Measurements from ENCODE around the gene UTS2. TPM values are rescaled to one million over a fixed set of nuclear protein-coding genes. Genes with fewer than 3 reads are reported as not detected.

The UTS2 gene, protein sequence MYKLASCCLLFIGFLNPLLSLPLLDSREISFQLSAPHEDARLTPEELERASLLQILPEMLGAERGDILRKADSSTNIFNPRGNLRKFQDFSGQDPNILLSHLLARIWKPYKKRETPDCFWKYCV
- polyA plus RNA-seq (2013, experiment 1 of 2), result 0.07 TPM
- 0.21 TPM for polyA plus RNA-seq (2013, experiment 2 of 2)

DNA sequence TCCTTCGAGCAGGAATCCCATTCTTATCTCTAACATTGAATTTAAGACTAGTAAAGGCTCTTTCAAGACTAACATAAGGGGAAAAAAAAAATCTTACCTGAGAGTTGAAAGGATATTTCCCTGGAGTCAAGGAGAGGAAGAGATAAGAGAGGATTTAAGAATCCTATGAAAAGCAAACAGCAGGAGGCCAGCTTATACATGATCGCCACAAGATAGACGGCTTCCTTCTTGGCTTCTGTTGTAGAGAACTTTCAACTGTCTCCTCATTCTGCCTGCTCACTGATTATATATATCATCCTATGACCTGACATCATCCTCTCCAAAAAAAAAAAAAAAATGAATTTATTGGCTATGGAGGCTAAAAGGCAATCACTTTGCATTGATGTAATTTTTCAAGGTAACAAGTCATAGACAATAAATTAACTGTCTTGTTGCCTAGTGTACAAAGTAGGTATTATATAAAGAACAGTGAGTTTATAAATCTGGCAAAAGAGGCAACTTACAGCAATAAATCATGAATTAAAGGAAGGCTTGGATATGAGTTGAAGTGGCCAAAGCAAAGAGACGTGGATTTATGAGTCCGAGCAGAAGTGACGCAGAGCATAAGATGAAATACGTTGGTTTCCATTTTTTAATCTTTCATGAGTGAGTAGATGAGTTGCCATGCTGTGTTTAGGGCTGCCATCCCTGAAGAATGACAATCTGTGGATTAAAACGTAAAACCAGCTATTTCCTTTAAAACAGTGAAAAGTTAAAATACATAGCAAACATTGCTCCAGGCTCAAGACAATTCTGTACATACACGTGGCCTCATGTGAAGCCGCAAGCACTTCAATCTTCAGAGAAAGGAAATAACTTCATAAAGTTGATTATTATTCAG lies at the start of gene UTS2:
UTS2 (minus strand) TSS at position 262 of the 880 bp plus-strand sequence; CDS start at position 200, 62 bp downstream.
- peak within 1 kb of the TSS; percentile 57 for H3K56ac ChIP-seq (ENCODE audit: low read length)
- no peak within 1 kb of the TSS for H4K8ac ChIP-seq (ENCODE audit: low read depth, low read length)
- H3K4me2 ChIP-seq (ENCODE audit: low read length), result no peak within 1 kb of the TSS
- DNase-seq, result peak; percentile 95
- no peaks in the 10 kb centered on the region for H3K27me3 ChIP-seq (ENCODE audit: insufficient read depth, low read length, poor library complexity)
- H2AK5ac ChIP-seq (ENCODE audit: low read length), result peak within 1 kb of the TSS; percentile 3
- no peak within 1 kb of the TSS for H2BK15ac ChIP-seq (replicated peaks; ENCODE audit: low read depth)
- no peaks in the 10 kb centered on the region for H3K79me2 ChIP-seq (ENCODE audit: control insufficient read depth, insufficient read depth, low read length)
- peak within 1 kb of the TSS; percentile 13 for H3K18ac ChIP-seq (ENCODE audit: low read length)
- no peak within 1 kb of the TSS for H4K5ac ChIP-seq (ENCODE audit: low read length)
- WGBS (ENCODE audit: extremely low coverage, insufficient coverage, low lambda C conversion rate), result no CpG with 5 or more reads among the region's 10 CpGs
- H2BK5ac ChIP-seq (ENCODE audit: low read length), result peak within 1 kb of the TSS; percentile 8
- H3K4me1 ChIP-seq (ENCODE audit: control insufficient read depth, low read depth, low read length), result peaks cover 8% of the 10 kb centered on the region
- H3K4me3 ChIP-seq (ENCODE audit: low read length), result no peak within 1 kb of the TSS
- no peak within 1 kb of the TSS for H2BK120ac ChIP-seq (ENCODE audit: low read depth, low read length)
- H3K23ac ChIP-seq (ENCODE audit: low read length), result no peak within 1 kb of the TSS
- no peak within 1 kb of the TSS for H3K27ac ChIP-seq (ENCODE audit: low read depth, low read length)
- H3K9ac ChIP-seq (ENCODE audit: low read length), result no peak within 1 kb of the TSS
- no peaks in the 10 kb centered on the region for H3K79me1 ChIP-seq (ENCODE audit: low read length)
- no peaks in the 10 kb centered on the region for H3K36me3 ChIP-seq (ENCODE audit: control insufficient read depth, insufficient read depth, low read length)
- H3K4ac ChIP-seq (ENCODE audit: low read depth, low read length), result no peak within 1 kb of the TSS

DNA sequence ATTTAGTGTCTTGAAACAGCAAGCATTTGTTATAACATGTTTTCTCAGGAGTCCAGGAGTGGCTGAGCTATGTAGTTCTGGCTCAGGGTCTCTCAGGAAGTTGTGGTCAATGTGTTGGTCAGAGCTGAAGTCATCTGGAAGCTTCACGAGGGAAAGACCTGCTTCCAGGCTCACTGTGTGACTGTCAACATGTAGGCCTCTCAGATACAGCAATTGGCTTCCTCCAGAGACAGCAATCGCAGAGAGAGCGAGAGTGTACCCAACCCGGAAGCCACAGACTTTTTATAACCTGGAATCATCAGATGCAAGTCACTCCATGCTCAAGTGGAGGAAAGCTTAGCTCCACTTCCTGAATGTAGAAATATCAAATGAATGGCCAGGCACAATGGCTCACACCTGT lies 46.9 kb upstream of the UTS2 start:
- Histone ChIP-seq H3K18ac (ENCODE audit: low read length) (no peak overlapping the region), H2AK5ac (ENCODE audit: low read length) (no peak overlapping the region), H3K9ac (ENCODE audit: low read length) (no peak overlapping the region), H3K27me3 (ENCODE audit: insufficient read depth, low read length, poor library complexity) (no peaks in the 10 kb centered on the region), H3K79me2 (ENCODE audit: control insufficient read depth, insufficient read depth, low read length) (no peaks in the 10 kb centered on the region), H4K5ac (ENCODE audit: low read length) (no peak overlapping the region), H2BK5ac (ENCODE audit: low read length) (no peak overlapping the region), H3K4me2 (ENCODE audit: low read length) (no peak overlapping the region), H2BK15ac (replicated peaks; ENCODE audit: low read depth) (no peak overlapping the region), H3K4me3 (ENCODE audit: low read length) (no peak overlapping the region), H3K23ac (ENCODE audit: low read length) (no peak overlapping the region), H2BK120ac (ENCODE audit: low read depth, low read length) (no peak overlapping the region), H3K4me1 (ENCODE audit: control insufficient read depth, low read depth, low read length) (no peaks in the 10 kb centered on the region), H3K27ac (ENCODE audit: low read depth, low read length) (no peak overlapping the region), H3K79me1 (ENCODE audit: low read length) (no peaks in the 10 kb centered on the region), H3K36me3 (ENCODE audit: control insufficient read depth, insufficient read depth, low read length) (no peaks in the 10 kb centered on the region), H3K4ac (ENCODE audit: low read depth, low read length) (no peak overlapping the region), H3K56ac (ENCODE audit: low read length) (no peak overlapping the region), H4K8ac (ENCODE audit: low read depth, low read length) (no peak overlapping the region)
- WGBS (ENCODE audit: extremely low coverage, insufficient coverage, low lambda C conversion rate), result no CpG with 5 or more reads among the region's 4 CpGs
- no peak for DNase-seq

DNA sequence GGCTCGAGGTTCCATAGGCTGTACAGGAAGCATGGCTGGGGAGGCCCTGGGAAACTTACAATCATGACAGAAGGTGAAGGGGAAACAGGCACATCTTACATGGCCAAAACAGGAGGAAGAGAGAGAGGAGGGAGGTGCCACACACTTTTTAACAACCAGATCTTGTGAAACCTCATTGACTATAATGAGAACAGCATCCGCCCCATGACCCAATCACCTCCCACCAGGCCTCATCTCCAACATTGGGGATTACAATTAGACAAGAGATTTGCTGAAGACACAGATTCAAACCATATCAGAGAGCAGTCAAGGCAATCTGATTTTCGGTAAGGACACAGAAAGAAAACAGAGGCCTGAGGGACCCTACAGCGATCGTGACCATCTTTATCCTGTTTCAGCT lies 46.1 kb upstream of the UTS2 start:
- no peaks in the 10 kb centered on the region for H3K27me3 ChIP-seq (ENCODE audit: insufficient read depth, low read length, poor library complexity)
- no peaks in the 10 kb centered on the region for H3K4me1 ChIP-seq (ENCODE audit: control insufficient read depth, low read depth, low read length)
- DNase-seq, result peak; percentile 57
- no peak overlapping the region for H4K8ac ChIP-seq (ENCODE audit: low read depth, low read length)
- no peak overlapping the region for H3K4me2 ChIP-seq (ENCODE audit: low read length)
- no peak overlapping the region for H2BK5ac ChIP-seq (ENCODE audit: low read length)
- no peak overlapping the region for H3K23ac ChIP-seq (ENCODE audit: low read length)
- H2BK120ac ChIP-seq (ENCODE audit: low read depth, low read length), result no peak overlapping the region
- no peaks in the 10 kb centered on the region for H3K36me3 ChIP-seq (ENCODE audit: control insufficient read depth, insufficient read depth, low read length)
- no peak overlapping the region for H3K18ac ChIP-seq (ENCODE audit: low read length)
- no peaks in the 10 kb centered on the region for H3K79me1 ChIP-seq (ENCODE audit: low read length)
- no peak overlapping the region for H2AK5ac ChIP-seq (ENCODE audit: low read length)
- H3K4me3 ChIP-seq (ENCODE audit: low read length), result no peak overlapping the region
- WGBS (ENCODE audit: extremely low coverage, insufficient coverage, low lambda C conversion rate), result no CpG with 5 or more reads among the region's 5 CpGs
- H3K9ac ChIP-seq (ENCODE audit: low read length), result no peak overlapping the region
- H3K4ac ChIP-seq (ENCODE audit: low read depth, low read length), result no peak overlapping the region
- no peak overlapping the region for H3K56ac ChIP-seq (ENCODE audit: low read length)
- no peak overlapping the region for H3K27ac ChIP-seq (ENCODE audit: low read depth, low read length)
- no peak overlapping the region for H4K5ac ChIP-seq (ENCODE audit: low read length)
- H3K79me2 ChIP-seq (ENCODE audit: control insufficient read depth, insufficient read depth, low read length), result no peaks in the 10 kb centered on the region
- no peak overlapping the region for H2BK15ac ChIP-seq (replicated peaks; ENCODE audit: low read depth)

DNA sequence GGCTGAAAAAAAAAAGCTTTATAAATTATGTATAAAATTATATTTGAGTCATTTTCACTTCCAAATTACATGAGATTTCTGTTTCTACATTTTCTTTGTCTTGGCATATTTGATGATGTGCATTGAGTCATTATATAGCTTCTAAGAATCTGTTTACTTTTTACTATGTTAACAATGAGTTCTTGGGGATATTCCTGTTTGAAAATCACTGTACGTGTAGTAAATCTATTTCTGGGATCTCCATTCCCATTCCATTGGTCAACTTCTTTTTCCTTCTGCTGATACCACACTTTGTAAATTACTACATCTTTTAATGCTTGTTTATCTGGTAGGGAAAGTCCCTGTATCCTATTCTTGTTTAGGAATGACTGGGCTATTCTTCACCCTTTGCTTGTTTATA lies 44.1 kb upstream of the UTS2 start:
- no peak for DNase-seq
- Histone ChIP-seq H2AK5ac (ENCODE audit: low read length) (no peak overlapping the region), H3K4me1 (ENCODE audit: control insufficient read depth, low read depth, low read length) (no peaks in the 10 kb centered on the region), H2BK5ac (ENCODE audit: low read length) (no peak overlapping the region), H3K79me2 (ENCODE audit: control insufficient read depth, insufficient read depth, low read length) (no peaks in the 10 kb centered on the region), H3K36me3 (ENCODE audit: control insufficient read depth, insufficient read depth, low read length) (no peaks in the 10 kb centered on the region), H3K4me3 (ENCODE audit: low read length) (no peak overlapping the region), H3K23ac (ENCODE audit: low read length) (no peak overlapping the region), H3K27ac (ENCODE audit: low read depth, low read length) (no peak overlapping the region), H4K5ac (ENCODE audit: low read length) (no peak overlapping the region), H2BK15ac (replicated peaks; ENCODE audit: low read depth) (no peak overlapping the region), H3K18ac (ENCODE audit: low read length) (no peak overlapping the region), H3K79me1 (ENCODE audit: low read length) (no peaks in the 10 kb centered on the region), H3K27me3 (ENCODE audit: insufficient read depth, low read length, poor library complexity) (no peaks in the 10 kb centered on the region), H4K8ac (ENCODE audit: low read depth, low read length) (no peak overlapping the region), H3K56ac (ENCODE audit: low read length) (no peak overlapping the region), H2BK120ac (ENCODE audit: low read depth, low read length) (no peak overlapping the region), H3K4ac (ENCODE audit: low read depth, low read length) (no peak overlapping the region), H3K4me2 (ENCODE audit: low read length) (no peak overlapping the region), H3K9ac (ENCODE audit: low read length) (no peak overlapping the region)
- WGBS (ENCODE audit: extremely low coverage, insufficient coverage, low lambda C conversion rate), result no CpG with 5 or more reads among the region's 1 CpG

DNA sequence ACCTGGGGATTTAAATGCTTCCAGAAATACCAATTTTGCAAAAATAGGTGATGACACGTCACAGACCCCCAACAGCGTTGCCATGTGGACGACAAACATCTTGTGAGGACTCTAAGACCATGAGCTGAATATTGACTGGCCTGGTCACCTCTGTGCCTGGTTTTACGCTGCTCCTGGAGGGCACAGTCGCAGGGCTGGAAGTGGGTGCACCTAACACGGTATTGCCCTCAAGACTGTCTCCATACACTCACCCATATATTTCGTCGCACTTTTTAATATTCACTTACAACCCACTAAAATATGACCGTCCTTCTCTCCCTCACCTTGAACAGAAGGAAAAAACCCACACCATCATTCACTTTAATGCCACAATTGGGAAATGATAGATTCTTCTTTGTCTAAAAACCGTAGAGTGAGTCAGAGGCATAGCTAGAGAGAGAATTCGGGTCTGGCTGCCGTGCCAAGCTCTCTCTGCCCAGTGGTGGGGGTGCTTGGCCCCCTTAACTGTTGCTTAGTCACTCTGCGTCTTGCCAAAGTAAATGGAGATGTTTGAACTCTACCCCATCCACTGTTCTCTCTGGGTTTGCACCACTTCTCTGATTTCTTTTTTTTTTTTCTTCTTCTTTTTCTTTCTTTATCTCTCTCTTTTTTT lies 40.8 kb upstream of the UTS2 start:
- H3K23ac ChIP-seq (ENCODE audit: low read length), result no peak overlapping the region
- no peak overlapping the region for H2BK15ac ChIP-seq (replicated peaks; ENCODE audit: low read depth)
- H3K4me1 ChIP-seq (ENCODE audit: control insufficient read depth, low read depth, low read length), result no peaks in the 10 kb centered on the region
- H3K56ac ChIP-seq (ENCODE audit: low read length), result no peak overlapping the region
- H2BK120ac ChIP-seq (ENCODE audit: low read depth, low read length), result no peak overlapping the region
- no peak overlapping the region for H3K18ac ChIP-seq (ENCODE audit: low read length)
- no peak overlapping the region for H3K27ac ChIP-seq (ENCODE audit: low read depth, low read length)
- H3K27me3 ChIP-seq (ENCODE audit: insufficient read depth, low read length, poor library complexity), result no peaks in the 10 kb centered on the region
- H3K79me1 ChIP-seq (ENCODE audit: low read length), result no peaks in the 10 kb centered on the region
- whole genome bisulfite sequencing (ENCODE audit: extremely low coverage, insufficient coverage, low lambda C conversion rate), result 100% methylated on average over 3 of the region's 13 CpGs
- no peak overlapping the region for H2BK5ac ChIP-seq (ENCODE audit: low read length)
- no peak overlapping the region for H4K5ac ChIP-seq (ENCODE audit: low read length)
- no peak overlapping the region for H3K9ac ChIP-seq (ENCODE audit: low read length)
- no peak overlapping the region for H2AK5ac ChIP-seq (ENCODE audit: low read length)
- no peak overlapping the region for H3K4me3 ChIP-seq (ENCODE audit: low read length)
- no peak for DNase-seq
- H3K4me2 ChIP-seq (ENCODE audit: low read length), result no peak overlapping the region
- H3K4ac ChIP-seq (ENCODE audit: low read depth, low read length), result no peak overlapping the region
- no peak overlapping the region for H4K8ac ChIP-seq (ENCODE audit: low read depth, low read length)
- H3K79me2 ChIP-seq (ENCODE audit: control insufficient read depth, insufficient read depth, low read length), result no peaks in the 10 kb centered on the region
- no peaks in the 10 kb centered on the region for H3K36me3 ChIP-seq (ENCODE audit: control insufficient read depth, insufficient read depth, low read length)
